GM19463 (cell line): ENCODE measurements around the gene POLR1A.

ENCODE experiments used
- ATAC-seq: cut with Tn5 transposase; IDR thresholded peaks from one replicate; pipeline ENCODE4 v1.9.1; 2021; ENCODE audit warnings: mild to moderate bottlenecking, moderate library complexity; ENCODE audit not compliant: unreplicated experiment

The POLR1A gene

GRCh38 chr2:86097114-86097896 is 8.4 kb downstream of the POLR1A start:
- no peak for ATAC-seq

- no peak for ATAC-seq
These were observed 11.5 kb downstream of the POLR1A start for GRCh38 chr2:86094229-86094628.

GRCh38 chr2:86087936-86088850 is 17.5 kb downstream of the POLR1A start:
- no peak for ATAC-seq

GRCh38 chr2:86082756-86083155 is 22.9 kb downstream of the POLR1A start:
- no peak for ATAC-seq

- no peak for ATAC-seq
These were observed 24.0 kb downstream of the POLR1A start for GRCh38 chr2:86081724-86082123.

- ATAC-seq = peak; percentile 79
These were observed 25.4 kb downstream of the POLR1A start for GRCh38 chr2:86079981-86080911.

GRCh38 chr2:86078774-86079545 is 26.7 kb downstream of the POLR1A start:
- peak; percentile 46 for ATAC-seq

- ATAC-seq = no peak
These were observed 29.8 kb downstream of the POLR1A start for GRCh38 chr2:86075886-86076285.

- ATAC-seq = no peak
These were observed 30.9 kb downstream of the POLR1A start for GRCh38 chr2:86074811-86075210.

- no peak for ATAC-seq
These were observed 31.4 kb downstream of the POLR1A start for GRCh38 chr2:86074256-86074655.

- no peak for ATAC-seq
These were observed 32.5 kb downstream of the POLR1A start for GRCh38 chr2:86073225-86073624.

- ATAC-seq = peak; percentile 67
These were observed 33.3 kb downstream of the POLR1A start for GRCh38 chr2:86072271-86072858.

- no peak for ATAC-seq
These were observed 34.8 kb downstream of the POLR1A start for GRCh38 chr2:86070868-86071267.

- no peak for ATAC-seq
These were observed 35.8 kb downstream of the POLR1A start for GRCh38 chr2:86069783-86070339.

GRCh38 chr2:86069091-86069685 is 36.5 kb downstream of the POLR1A start:
- no peak for ATAC-seq

- ATAC-seq = no peak
These were observed 37.0 kb downstream of the POLR1A start for GRCh38 chr2:86068648-86069047.

- ATAC-seq = peak; percentile 77
These were observed 37.5 kb downstream of the POLR1A start for GRCh38 chr2:86068136-86068588.

GRCh38 chr2:86066915-86067314 is 38.8 kb downstream of the POLR1A start:
- ATAC-seq = no peak
